NB4 (cell line): ENCODE measurements around the gene B4GALT2.

Source experiments
- DNase-seq: peaks from one replicate; pipeline ENCODE4 v3.0.0; 2010; ENCODE audit warnings: low read depth
- H3K4me3 ChIP-seq: one replicate; pipeline ENCODE4 v1.5.1; 2011; ENCODE audit warnings: mild to moderate bottlenecking, low read depth, low read length, moderate library complexity
- CTCF ChIP-seq: IDR thresholded peaks from one replicate; pipeline ENCODE4 v1.5.1; 2012; ENCODE audit warnings: low read depth, low read length
- MAX ChIP-seq: IDR thresholded peaks from 2 replicates; pipeline ENCODE4 v1.6.1; 2011; ENCODE audit warnings: low read depth, low read length
- MYC ChIP-seq: IDR thresholded peaks from 2 replicates; pipeline ENCODE4 v1.6.1; 2011; ENCODE audit warnings: low read depth, low read length
- POLR2A ChIP-seq: IDR thresholded peaks from 2 replicates; pipeline ENCODE4 v1.6.1; 2011; ENCODE audit warnings: mild to moderate bottlenecking; ENCODE audit not compliant: insufficient read length; ENCODE audit errors: extremely low read depth

B4GALT2 gene

GRCh38 chr1:44002165-44002564 lies 23.2 kb downstream of the B4GALT2 start:
- DNase-seq: no peak
- TF ChIP-seq MAX (no peak), MYC (no peak), CTCF (no peak), POLR2A (no peak)
- no peak overlapping the region for H3K4me3 ChIP-seq

GRCh38 chr1:44002606-44003157 lies 23.7 kb downstream of the B4GALT2 start:
- no peak for TF ChIP-seq MAX
- DNase-seq: no peak
- no peak overlapping the region for H3K4me3 ChIP-seq

GRCh38 chr1:44008259-44008658 lies 29.2 kb downstream of the B4GALT2 start:
- no peak for DNase-seq
- TF ChIP-seq MYC (no peak), POLR2A (no peak), MAX (no peak), CTCF (no peak)
- H3K4me3 ChIP-seq: no peak overlapping the region

GRCh38 chr1:44010935-44011471 lies 32.0 kb downstream of the B4GALT2 start:
- no peak for DNase-seq
- no peak overlapping the region for H3K4me3 ChIP-seq
- TF ChIP-seq MYC: no peak

GRCh38 chr1:44012404-44012803 lies 33.4 kb downstream of the B4GALT2 start:
- no peak for DNase-seq
- TF ChIP-seq POLR2A (no peak), MAX (no peak), MYC (no peak), CTCF (no peak)
- H3K4me3 ChIP-seq: no peak overlapping the region

- DNase-seq: peak; percentile 78
- TF ChIP-seq MAX (peak; percentile 89), CTCF (no peak), MYC (peak; percentile 71)
- H3K4me3 ChIP-seq: no peak overlapping the region
These were observed 34.1 kb downstream of the B4GALT2 start for GRCh38 chr1:44012941-44013609.
